ENCODE data around the gene MAN2B1.
"Not testable (repeated sequence)": the region's sequence is repeated elsewhere in the genome, so short reads cannot be mapped to it uniquely, and the experiment has no call there.

Gene MAN2B1

GRCh38 chr19:12656899-12657571 is 9.5 kb downstream of the MAN2B1 start:
- DNase-seq, result no peak

DNA sequence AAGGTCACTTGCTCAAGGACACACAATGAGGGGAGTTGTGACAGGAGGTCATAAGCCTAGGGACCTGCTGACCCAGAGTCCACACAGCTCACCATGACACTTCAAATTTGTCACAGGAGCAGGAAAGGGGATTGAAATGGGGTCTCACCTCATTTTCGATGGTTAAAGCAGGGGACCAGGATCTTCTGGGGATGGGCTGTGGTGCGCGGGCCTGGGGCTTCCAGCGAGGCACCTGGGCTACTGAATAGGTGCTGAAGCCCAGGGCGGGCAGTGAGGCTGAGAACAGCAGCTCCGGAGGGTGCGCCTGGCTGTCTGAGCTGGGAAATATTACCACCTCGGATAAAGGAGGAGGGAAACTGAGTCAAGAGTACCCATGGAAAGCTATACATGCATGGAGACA is 11.0 kb downstream of the MAN2B1 start:
- no peak for DNase-seq

DNA sequence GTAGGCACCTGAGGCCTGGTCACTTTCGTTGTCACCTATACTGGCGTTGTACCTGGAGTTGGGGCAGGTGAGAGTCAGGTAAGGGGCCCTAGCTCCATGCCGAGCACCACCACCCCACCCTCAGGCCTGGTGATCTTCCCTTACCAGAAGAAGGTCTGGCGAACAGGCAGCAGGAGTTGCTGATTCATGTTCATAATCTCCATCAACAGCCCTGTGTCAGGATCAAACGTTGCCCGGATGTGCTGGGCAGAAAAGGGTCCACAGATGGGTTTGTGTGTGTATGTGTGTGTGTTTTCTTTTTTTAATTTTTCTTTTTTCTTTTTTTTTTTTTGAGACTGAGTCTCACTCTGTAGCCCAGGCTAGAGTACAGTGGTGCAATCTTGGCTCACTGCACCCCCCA is 14.3 kb downstream of the MAN2B1 start:
- no peak for DNase-seq

DNA sequence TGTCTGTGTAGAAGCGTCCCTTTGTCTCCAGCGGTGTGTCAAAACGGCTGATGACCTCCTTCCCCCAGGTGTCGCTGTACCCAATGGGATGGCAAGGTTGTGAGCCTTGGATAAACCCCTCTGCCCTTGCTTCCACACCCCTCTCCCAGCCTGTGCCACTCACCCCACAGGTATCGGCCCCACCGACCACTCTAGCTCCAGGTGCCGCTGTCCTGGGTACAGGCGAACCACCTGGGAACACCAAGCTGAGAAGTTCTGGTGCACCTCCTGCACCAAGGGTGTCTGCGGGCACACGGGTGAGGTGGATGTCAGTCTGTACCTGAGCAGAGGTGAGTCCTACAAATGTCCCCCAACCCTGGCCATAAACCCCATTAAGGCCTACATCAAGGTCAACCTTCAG is 16.6 kb downstream of the MAN2B1 start:
- DNase-seq, result no peak

DNA sequence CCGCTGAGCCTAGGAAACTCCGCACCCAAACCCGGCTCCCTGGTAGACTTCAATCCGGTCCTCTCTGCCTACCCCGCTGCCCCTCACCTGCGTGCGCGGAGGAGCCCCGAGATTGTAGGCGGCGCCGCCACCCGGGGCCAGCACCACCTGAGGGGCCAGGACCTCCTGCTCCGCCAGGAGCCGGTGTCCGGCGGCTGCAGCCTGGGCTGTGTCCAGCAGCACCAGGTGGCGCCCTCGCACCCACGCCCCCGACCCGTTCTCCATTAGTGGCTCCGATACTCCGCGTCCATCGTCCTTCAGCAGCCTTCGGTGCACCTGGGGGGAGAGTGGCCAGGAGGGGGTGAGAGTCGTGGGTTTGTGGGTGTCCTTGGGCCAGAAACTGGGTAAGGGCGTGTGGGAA is 18.5 kb downstream of the MAN2B1 start:
- DNase-seq, result no peak

DNA sequence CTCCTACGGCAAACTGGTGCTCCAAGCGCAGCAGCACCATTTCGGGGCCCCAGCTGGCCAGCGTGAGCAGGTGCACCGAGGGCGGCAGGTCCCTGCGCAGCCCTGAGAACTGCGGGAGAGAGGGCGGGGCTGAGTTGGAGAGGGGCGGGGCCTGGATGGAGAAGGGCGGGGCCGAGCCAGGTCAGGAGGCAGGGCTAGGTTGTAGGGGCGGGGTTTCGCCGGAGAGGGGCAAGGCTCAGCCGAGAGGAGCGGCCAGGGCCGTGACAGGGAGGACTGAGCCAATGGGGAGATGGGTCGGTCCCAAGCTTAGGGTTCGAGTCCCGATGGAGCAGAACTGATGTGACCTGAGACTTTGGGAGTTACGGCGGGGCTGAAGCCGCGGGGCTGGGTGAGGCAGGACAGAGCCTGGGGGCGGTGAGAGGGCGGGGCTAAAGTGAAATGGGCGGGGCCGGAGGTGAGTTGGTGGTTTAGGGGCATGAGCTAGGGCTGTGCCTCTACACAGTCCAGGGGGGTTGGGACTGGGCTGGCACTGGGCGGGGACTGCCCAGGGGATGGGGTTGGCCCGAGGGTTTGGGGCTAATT is 19.0 kb downstream of the MAN2B1 start:
- peak; percentile 2 for DNase-seq

DNA sequence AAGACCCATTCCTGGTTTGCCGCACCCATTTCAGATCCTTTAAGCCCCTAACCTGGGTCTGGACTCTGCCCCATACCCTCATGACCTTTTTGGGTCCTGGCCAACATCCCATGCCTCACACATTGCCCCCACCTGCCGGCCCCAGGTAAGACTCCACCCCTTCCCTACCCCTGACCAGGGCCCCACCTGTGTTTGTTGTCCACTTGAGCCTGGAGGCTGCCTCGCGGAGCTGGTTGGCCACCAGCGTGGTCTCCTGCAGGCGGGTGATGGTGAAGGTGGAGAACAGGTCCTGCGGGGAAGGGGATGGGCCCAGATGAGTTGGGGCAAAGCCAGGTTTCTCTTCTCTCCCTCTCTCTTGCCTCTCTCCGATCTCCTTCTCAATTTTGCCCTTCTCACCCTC is 19.5 kb downstream of the MAN2B1 start:
- no peak for DNase-seq

DNA sequence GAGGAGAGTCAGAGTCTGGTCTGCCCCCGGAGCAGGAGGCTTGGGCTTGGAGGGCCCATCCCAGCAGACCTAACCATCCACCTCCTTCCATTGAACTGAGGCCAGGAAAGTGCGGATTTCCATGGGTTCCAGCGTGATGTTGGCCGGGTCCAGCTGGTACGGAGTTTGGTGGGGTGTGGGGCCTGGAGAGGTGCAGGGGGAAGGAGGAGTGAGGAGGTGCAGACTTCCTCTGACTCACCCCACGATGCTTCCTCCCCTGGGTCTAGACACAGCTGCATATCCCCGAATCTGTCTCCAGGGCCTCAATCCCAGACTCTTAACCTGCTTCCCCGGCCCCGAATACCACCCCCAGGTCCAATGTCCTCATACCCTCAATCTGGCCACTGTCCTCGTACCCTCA is 20.0 kb downstream of the MAN2B1 start:
- no peak for DNase-seq

- DNase-seq, result not testable (repeated sequence)
These were observed 22.8 kb downstream of the MAN2B1 start for GRCh38 chr19:12643716-12644115.

DNA sequence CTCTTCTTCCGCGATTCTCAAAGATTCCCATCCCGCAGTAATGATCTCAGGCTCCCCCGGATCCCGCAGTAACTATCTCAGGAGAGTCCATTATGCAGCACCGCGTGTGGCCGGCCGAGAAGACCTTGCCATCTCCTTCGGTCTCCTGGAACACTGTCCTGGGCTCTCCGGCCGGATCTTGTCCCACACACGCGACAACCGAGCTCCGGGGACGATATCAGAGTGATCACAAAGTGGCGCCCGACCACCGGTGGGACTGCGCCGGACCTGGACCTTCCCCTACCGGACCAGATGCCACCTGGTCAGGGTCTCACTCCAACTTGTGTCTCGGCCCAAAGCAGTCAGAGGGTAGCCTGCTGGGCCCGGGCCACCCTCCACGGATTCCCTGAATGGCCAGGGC is 24.0 kb downstream of the MAN2B1 start:
- no peak for DNase-seq

- no peak for DNase-seq
These were observed 25.1 kb downstream of the MAN2B1 start for GRCh38 chr19:12641456-12641855.

DNA sequence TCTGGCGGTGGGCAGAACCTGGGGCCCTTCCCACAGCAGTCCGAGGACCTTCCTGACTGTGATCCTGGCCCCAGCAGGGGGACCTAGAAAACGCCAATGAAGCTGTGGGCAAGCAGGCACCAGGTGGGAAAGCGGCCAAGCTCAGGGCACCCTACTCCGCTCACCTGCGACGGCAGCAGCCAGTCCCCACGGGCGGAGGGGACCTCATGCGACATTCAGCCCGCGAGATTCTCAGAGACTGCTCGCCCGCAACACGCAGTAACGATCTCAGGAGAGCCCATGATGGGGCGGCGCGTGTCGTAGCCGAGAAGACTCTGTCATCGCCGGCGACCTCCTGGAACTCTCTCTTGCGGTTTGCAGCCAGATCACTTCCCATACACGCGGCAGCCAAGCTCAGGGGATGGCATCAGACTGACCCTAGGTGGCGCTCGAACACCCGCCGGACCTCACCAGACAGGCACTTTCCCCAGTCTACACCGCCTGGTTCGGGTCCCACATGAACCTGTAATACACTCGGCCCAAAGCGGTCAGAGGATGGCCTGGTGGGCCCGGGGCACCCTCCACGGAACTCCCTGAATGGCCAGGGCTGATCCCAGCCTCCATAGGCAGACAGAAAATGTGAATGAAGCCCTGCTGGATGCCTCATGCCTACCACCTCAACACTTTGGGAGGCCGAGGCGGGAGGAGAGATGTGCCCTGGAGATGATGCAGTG is 26.5 kb downstream of the MAN2B1 start:
- peak; percentile 39 for DNase-seq

GRCh38 chr19:12638611-12639182 is 27.8 kb downstream of the MAN2B1 start:
- DNase-seq, result no peak

GRCh38 chr19:12636631-12637030 is 29.9 kb downstream of the MAN2B1 start:
- DNase-seq, result no peak

DNA sequence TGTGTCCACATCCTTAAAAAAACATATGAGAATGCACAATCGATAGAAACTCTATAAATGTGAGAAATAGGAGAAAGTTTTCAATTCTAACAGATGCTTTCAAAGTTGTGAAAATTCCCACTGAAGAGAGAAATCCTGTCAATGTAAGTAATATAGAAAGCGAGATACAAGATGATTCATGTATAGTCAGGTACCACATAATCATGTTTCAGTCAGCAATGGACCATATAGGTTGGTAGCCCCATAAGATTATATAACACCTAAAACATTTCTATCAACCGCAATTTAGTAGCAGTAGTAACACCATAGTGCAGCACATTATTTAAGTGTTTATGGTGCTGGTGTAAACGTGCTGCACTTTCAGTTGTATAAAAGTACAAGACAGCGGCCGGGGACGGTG is 37.3 kb downstream of the MAN2B1 start:
- DNase-seq, result no peak

DNA sequence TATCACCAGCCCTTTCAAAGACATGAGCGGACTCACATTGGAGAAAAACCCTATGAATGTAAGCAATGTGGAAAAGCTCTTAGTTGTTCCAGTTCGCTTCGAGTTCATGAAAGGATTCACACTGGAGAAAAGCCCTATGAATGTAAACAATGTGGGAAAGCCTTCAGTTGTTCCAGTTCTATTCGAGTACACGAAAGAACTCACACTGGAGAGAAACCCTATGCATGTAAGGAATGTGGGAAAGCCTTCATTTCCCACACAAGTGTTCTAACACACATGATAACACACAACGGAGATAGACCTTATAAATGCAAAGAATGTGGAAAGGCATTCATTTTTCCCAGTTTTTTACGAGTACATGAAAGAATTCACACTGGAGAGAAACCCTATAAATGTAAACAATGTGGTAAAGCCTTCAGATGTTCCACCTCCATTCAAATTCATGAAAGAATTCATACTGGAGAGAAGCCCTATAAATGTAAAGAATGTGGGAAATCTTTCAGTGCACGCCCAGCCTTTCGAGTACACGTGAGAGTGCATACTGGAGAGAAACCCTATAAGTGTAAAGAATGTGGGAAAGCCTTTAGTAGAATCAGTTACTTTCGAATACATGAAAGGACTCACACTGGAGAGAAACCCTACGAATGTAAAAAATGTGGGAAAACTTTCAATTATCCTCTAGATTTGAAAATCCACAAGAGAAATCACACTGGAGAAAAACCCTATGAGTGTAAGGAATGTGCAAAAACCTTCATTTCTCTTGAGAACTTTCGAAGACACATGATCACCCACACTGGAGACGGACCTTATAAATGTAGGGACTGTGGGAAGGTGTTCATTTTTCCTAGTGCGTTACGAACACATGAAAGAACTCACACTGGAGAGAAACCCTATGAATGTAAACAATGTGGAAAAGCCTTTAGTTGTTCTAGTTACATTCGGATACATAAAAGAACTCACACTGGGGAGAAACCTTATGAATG is 38.2 kb downstream of the MAN2B1 start:
- no peak for DNase-seq

GRCh38 chr19:12626958-12627357 is 39.6 kb downstream of the MAN2B1 start:
- no peak for DNase-seq

DNA sequence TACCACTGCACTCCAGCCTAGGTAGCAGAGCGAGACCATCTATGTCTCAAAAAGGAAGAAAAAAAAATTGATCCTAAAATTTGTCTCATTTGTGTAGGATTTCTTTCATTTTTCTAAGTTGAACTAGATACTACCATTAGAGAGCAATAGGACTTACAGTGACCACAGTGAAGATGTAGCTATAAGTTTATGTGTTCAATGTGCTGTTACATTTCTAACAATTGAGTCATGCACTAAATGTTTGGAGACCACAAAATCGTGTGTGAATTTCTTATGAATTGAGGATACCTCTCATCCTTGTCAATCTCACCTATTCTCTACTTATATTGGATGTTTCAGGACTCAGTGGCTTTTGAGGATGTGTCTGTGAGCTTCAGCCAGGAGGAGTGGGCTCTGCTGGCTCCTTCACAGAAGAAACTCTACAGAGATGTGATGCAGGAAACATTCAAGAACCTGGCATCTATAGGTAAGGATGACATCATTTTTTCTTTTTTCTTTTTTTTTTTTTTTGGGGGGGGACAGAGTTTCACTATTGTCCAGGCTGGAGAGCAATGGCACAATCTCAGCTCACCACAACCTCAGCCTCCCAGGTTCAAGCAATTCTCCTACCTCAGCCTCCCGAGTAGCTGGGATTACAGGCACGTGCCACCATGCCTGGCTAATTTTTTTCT is 43.0 kb downstream of the MAN2B1 start:
- no peak for DNase-seq

- DNase-seq, result not testable (repeated sequence)
These were observed 45.1 kb downstream of the MAN2B1 start for GRCh38 chr19:12621253-12622024.

GRCh38 chr19:12617646-12618045 is 48.9 kb downstream of the MAN2B1 start:
- no peak for DNase-seq

DNA sequence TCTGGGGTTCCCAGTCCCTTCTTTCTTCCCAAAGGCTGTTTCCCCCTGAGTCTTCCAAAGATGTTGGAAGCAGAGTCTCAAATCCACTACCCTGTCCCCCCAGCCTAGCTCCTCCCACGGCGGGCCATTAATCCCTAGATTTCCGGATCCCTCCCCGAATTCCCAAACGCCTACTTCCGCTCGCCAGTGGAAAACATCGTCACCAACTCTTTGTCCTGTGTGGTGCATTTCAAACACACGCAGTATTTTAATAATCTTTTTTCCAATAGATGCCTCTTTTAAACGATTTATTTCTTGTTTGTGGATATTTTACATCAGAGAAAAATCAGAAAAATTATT is 55.2 kb downstream of the MAN2B1 start:
- DNase-seq, result peak; percentile 15
